CD4-positive, CD25-positive, alpha-beta regulatory T cell (primary cell): ENCODE results near the gene CBLB. TPM values are rescaled to one million over a fixed set of nuclear protein-coding genes. Genes with fewer than 3 reads are reported as not detected.

Experiments
- ATAC-seq, 2 donors: fragments of 150-1000 bp; cut with Tn5 transposase; one replicate each; pipeline ENCODE4 v1.10.0; 2021; ENCODE audit warnings: low read depth in 2 of 2, moderate number of reproducible peaks in 2 of 2, moderate library complexity in 1 of 2
- DNase-seq, 3 donors: peaks; one replicate each; pipeline versions ENCODE4 v3.0.0 to v3.0.0-alpha.2; 2012 to 2022; ENCODE audit warnings: mixed read lengths in 1 of 3
- H3K27ac ChIP-seq: one replicate; pipeline ENCODE4 v1.7.0; 2013; ENCODE audit warnings: mild to moderate bottlenecking, low read length; ENCODE audit not compliant: insufficient read depth, poor library complexity, severe bottlenecking
- H3K27me3 ChIP-seq: one replicate; pipeline ENCODE4 v1.7.0; 2013; ENCODE audit warnings: low read length; ENCODE audit not compliant: control insufficient read depth, insufficient read depth
- H3K36me3 ChIP-seq: one replicate; pipeline ENCODE4 v1.7.0; 2013; ENCODE audit warnings: mild to moderate bottlenecking, low read length, moderate library complexity; ENCODE audit not compliant: control insufficient read depth, insufficient read depth
- H3K4me1 ChIP-seq: 2 replicates; pipeline ENCODE4 v1.7.0; 2013; ENCODE audit warnings: mild to moderate bottlenecking, low read length; ENCODE audit not compliant: insufficient read depth, control insufficient read depth, poor library complexity, severe bottlenecking
- H3K4me3 ChIP-seq: one replicate; pipeline ENCODE4 v1.7.0; 2013; ENCODE audit warnings: low read depth, mild to moderate bottlenecking, low read length, moderate library complexity
- H3K9me3 ChIP-seq, 2 experiments: 1 replicate in 1 of 2; 2 replicates in 1 of 2; pipeline ENCODE4 v1.7.0; 2013; ENCODE audit warnings: low read length in 2 of 2, mild to moderate bottlenecking in 1 of 2, moderate library complexity in 1 of 2; ENCODE audit not compliant: control insufficient read depth in 2 of 2
- H3K27ac Mint-ChIP-seq, 3 donors: one replicate each; pipeline ENCODE4 v1.8.0; 2020 to 2022; ENCODE audit warnings: mild to moderate bottlenecking in 3 of 3, mixed read lengths in 3 of 3, moderate library complexity in 2 of 3
- H3K27me3 Mint-ChIP-seq: one replicate; pipeline ENCODE4 v1.8.0; 2022; ENCODE audit warnings: mild to moderate bottlenecking, mixed read lengths
- H3K36me3 Mint-ChIP-seq: one replicate; pipeline ENCODE4 v1.8.0; 2020; ENCODE audit warnings: mixed read lengths
- H3K4me1 Mint-ChIP-seq, 4 donors: one replicate each; pipeline ENCODE4 v1.8.0; 2020 to 2022; ENCODE audit warnings: mixed read lengths in 4 of 4, mild to moderate bottlenecking in 1 of 4
- H3K4me3 Mint-ChIP-seq, 4 donors: one replicate each; pipeline ENCODE4 v1.8.0; 2020 to 2022; ENCODE audit warnings: mild to moderate bottlenecking in 4 of 4, mixed read lengths in 4 of 4, moderate library complexity in 3 of 4
- H3K9me3 Mint-ChIP-seq, 7 donors: one replicate each; pipeline ENCODE4 v1.8.0; 2020 to 2022; ENCODE audit warnings: mixed read lengths in 7 of 7, mild to moderate bottlenecking in 3 of 7, moderate library complexity in 2 of 7
- polyA plus RNA-seq, 4 donors: library from polyadenylated mRNA; unstranded; fragments of 300-500 nt; fragmentation: Illumina TruSeq; gene quantifications; one replicate each; pipeline ENCODE4 v1.2.3, GENCODE V29; 2021
- total RNA-seq: library from RNA; stranded (reverse); gene quantifications from one replicate; pipeline ENCODE4 v1.2.3, GENCODE V29; 2022

Gene CBLB
- total and polyA plus RNA-seq, 5 donors from 2014 or later = 23.9 to 83.1 (median 34.8) TPM

DNA sequence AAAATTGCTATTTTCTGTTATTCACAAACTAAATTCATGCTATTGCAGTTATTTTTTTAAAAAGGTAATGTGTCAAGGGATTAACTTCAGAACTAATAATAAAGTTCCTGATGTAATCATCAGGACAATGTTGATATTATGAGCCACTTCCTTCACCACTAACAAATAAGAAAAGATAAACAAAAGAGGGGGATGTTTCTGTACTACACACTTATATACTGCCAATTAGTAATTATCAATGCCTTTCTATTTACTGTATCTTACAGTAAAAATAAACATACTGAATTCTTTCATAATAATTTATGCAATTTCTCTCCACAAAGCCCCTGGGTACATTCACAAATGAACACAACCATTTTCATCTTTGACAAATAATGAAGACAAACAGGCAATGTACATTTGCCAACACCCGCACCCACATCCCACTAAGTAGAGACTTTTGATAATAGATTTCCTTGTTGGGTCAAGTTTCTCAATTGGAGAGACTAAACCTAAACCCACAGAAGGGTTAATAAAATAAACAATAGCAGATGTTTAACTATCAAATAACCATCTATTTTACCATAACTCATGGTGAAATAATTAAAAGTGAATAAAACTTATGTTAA is 3.7 kb downstream of the CBLB start:
- Histone ChIP-seq H3K4me3 (peak overlapping the region; percentile 33), H3K27me3 (no peaks in the 10 kb centered on the region), H3K9me3 (no peaks in the 10 kb centered on the region), H3K36me3 (peaks cover 32% of the 10 kb centered on the region), H3K4me1 (peaks cover 48% of the 10 kb centered on the region), H3K27ac (no peak overlapping the region)
- Mint-ChIP-seq H3K27ac (peak overlapping the region in 1 of 3 donors; percentile 2), H3K36me3 (peaks cover 18% of the 10 kb centered on the region), H3K4me1 (peaks cover 29 to 58% (median 43%) of the 10 kb centered on the region in 4 donors), H3K27me3 (no peaks in the 10 kb centered on the region), H3K9me3 (peaks cover 0 to 2% (median 0%) of the 10 kb centered on the region in 7 donors), H3K4me3 (peak overlapping the region; percentile 24 to 98 (median 56))
- DNase-seq (no peak), ATAC-seq (no peak)

DNA sequence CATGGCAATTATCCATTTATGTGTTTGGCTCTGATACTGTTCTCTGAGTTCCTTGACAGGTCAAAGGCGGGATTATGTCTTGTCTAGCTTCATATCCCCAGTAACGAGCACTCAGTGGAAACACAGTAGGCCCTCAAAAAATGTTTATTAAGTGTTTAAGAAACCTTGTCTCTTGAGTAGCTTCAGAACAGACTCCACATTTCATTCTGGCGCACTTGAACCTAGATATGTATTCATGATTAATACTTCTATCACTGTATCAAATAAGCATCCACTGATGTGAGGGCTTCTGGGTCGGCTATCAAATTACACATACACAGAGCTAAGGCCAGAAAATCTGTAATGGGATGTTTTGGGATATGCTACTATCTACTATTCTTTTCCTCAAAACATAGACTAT is 4.6 kb downstream of the CBLB start:
- H3K4me1 ChIP-seq = peaks cover 39% of the 10 kb centered on the region
- peaks cover 0 to 2% (median 0%) of the 10 kb centered on the region in 7 donors for H3K9me3 Mint-ChIP-seq

DNA sequence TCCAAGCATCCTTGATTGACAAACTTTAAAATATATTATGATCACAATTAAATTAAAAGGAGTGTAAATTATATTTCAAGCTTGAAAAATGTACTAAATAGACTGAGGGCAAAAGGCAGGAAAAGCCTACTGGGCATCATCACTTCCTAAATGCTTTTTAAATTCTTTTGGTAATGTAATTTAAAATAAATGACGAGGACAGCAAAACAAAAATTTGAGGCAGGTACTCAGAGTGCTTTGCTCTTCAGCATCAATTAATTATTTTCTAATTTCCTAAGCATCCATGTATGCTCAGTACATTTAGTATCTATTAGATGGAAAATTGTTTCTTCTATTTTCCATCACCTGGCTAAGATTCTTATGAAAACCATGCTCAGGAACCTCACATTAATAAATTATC is 5.2 kb downstream of the CBLB start:
- Mint-ChIP-seq H3K36me3 (peaks cover 26% of the 10 kb centered on the region), H3K27me3 (no peaks in the 10 kb centered on the region), H3K27ac (no peak overlapping the region), H3K4me3 (peak overlapping the region in 2 of 4 donors; percentile 33 to 98), H3K9me3 (peaks cover 0 to 2% (median 0%) of the 10 kb centered on the region in 7 donors), H3K4me1 (peaks cover 23 to 50% (median 41%) of the 10 kb centered on the region in 4 donors)
- peak overlapping the region; percentile 33 for H3K4me3 ChIP-seq
- H3K4me1 ChIP-seq = peaks cover 37% of the 10 kb centered on the region
- no peaks in the 10 kb centered on the region for H3K27me3 ChIP-seq
- H3K9me3 ChIP-seq = no peaks in the 10 kb centered on the region
- H3K36me3 ChIP-seq = peaks cover 40% of the 10 kb centered on the region
- ATAC-seq = no peak
- H3K27ac ChIP-seq = no peak overlapping the region
- no peak for DNase-seq

More for the DNA sequence above, 4.6 kb downstream of the CBLB start:
- peak overlapping the region; percentile 33 for H3K4me3 ChIP-seq
- Mint-ChIP-seq H3K27ac (peak overlapping the region in 1 of 3 donors; percentile 2), H3K4me1 (peaks cover 26 to 50% (median 41%) of the 10 kb centered on the region in 4 donors), H3K27me3 (no peaks in the 10 kb centered on the region), H3K36me3 (peaks cover 23% of the 10 kb centered on the region), H3K4me3 (peak overlapping the region in 3 of 4 donors; percentile 34 to 98 (median 74))
- H3K27ac ChIP-seq = no peak overlapping the region
- DNase-seq = no peak
- no peaks in the 10 kb centered on the region for H3K27me3 ChIP-seq
- H3K36me3 ChIP-seq = peaks cover 36% of the 10 kb centered on the region
- no peak for ATAC-seq
- H3K9me3 ChIP-seq = no peaks in the 10 kb centered on the region

DNA sequence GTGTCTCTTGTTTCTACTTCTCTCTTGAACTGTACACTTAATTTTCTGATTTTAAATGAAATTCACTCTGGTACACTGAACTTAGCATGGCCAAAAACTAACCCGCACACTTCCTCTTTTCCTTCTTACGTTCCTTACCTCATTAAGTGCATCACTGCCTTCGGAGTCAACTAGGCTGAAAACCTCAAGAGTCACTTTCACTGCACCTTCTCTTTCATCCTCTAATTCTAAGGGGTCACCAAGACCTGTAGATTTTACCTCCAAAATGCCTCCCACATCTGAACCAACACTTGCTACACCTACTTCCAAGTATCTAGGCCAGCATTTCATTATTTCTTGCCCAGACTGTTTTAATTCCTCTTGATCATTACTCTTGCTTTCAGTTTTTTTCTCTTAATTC is 6.6 kb downstream of the CBLB start:
- Histone ChIP-seq H3K4me1 (peaks cover 34% of the 10 kb centered on the region), H3K4me3 (peak overlapping the region; percentile 45), H3K9me3 (no peaks in the 10 kb centered on the region), H3K27ac (no peak overlapping the region), H3K36me3 (peaks cover 40% of the 10 kb centered on the region), H3K27me3 (no peaks in the 10 kb centered on the region)
- H3K36me3 Mint-ChIP-seq = peaks cover 32% of the 10 kb centered on the region
- DNase-seq (no peak), ATAC-seq (peak in 1 of 2 donors; percentile 17)
- no peaks in the 10 kb centered on the region for H3K27me3 Mint-ChIP-seq
- H3K4me1 Mint-ChIP-seq = peaks cover 31 to 52% (median 44%) of the 10 kb centered on the region in 4 donors
- no peak overlapping the region for H3K27ac Mint-ChIP-seq
- H3K9me3 Mint-ChIP-seq = peaks cover 0 to 1% (median 0%) of the 10 kb centered on the region in 7 donors
- no peak overlapping the region for H3K4me3 Mint-ChIP-seq

GRCh38 chr3:105860641-105861040 is 8.2 kb downstream of the CBLB start:
- ATAC-seq (no peak), DNase-seq (no peak)
- Histone ChIP-seq H3K27ac (no peak overlapping the region), H3K4me3 (peak overlapping the region; percentile 23), H3K4me1 (peaks cover 19% of the 10 kb centered on the region), H3K27me3 (no peaks in the 10 kb centered on the region), H3K9me3 (no peaks in the 10 kb centered on the region), H3K36me3 (peaks cover 46% of the 10 kb centered on the region)
- H3K27ac Mint-ChIP-seq = no peak overlapping the region
- no peak overlapping the region for H3K4me3 Mint-ChIP-seq
- no peaks in the 10 kb centered on the region for H3K27me3 Mint-ChIP-seq
- H3K9me3 Mint-ChIP-seq = peaks cover 0 to 1% (median 0%) of the 10 kb centered on the region in 7 donors
- H3K36me3 Mint-ChIP-seq = peaks cover 25% of the 10 kb centered on the region
- peaks cover 29 to 45% (median 36%) of the 10 kb centered on the region in 4 donors for H3K4me1 Mint-ChIP-seq

DNA sequence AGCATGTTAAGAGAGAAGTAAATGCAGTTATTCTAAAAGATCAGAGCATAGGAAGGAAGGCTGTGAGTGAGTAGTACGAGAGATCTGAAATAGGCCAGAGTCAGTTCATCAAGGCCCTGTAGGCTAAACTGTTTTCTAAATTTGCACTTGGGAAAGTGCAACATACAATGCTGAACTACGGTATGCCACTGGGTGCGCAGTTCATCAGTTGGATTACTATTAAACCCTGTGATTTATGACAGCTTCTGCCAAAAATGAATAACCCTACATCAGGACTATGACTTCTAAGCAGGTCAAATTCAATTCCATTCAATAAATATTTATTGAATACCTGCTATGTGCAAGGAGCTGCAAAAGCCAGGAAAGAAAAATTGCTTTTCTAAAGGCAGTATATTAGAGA is 10.8 kb downstream of the CBLB start:
- DNase-seq = no peak
- H3K36me3 Mint-ChIP-seq = peaks cover 28% of the 10 kb centered on the region
- Histone ChIP-seq H3K4me1 (peaks cover 11% of the 10 kb centered on the region), H3K36me3 (peaks cover 55% of the 10 kb centered on the region), H3K9me3 (no peaks in the 10 kb centered on the region), H3K4me3 (no peak overlapping the region), H3K27me3 (no peaks in the 10 kb centered on the region), H3K27ac (no peak overlapping the region)
- peak overlapping the region in 2 of 3 donors; percentile 1 to 8 for H3K27ac Mint-ChIP-seq
- peaks cover 14 to 36% (median 27%) of the 10 kb centered on the region in 4 donors for H3K4me1 Mint-ChIP-seq
- peak overlapping the region in 1 of 4 donors; percentile 3 for H3K4me3 Mint-ChIP-seq
- no peaks in the 10 kb centered on the region for H3K27me3 Mint-ChIP-seq
- ATAC-seq = no peak
- peaks cover 0 to 1% (median 0%) of the 10 kb centered on the region in 7 donors for H3K9me3 Mint-ChIP-seq

DNA sequence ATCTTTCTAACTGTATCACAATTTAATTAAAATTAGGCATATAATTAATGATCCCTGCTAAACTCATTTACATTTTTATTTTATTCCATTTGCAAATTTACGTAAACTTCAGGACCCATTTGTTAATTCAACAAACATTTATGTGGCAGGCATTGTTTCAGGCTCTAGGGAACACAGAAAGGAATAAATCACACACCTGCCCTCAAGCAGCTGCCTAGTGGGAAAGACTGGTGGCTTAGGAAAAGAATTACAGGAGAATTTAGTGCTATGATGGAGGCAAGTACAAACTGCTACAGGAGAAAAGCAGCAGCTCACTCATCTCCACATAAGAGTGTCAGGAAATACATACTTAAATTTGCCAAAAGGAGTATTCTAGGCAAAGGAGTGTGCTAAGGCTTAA is 11.2 kb downstream of the CBLB start:
- peak overlapping the region; percentile 5 for H3K27ac ChIP-seq
- Mint-ChIP-seq H3K4me3 (peak overlapping the region in 1 of 4 donors; percentile 3), H3K4me1 (peaks cover 14 to 36% (median 27%) of the 10 kb centered on the region in 4 donors), H3K9me3 (peaks cover 0 to 1% (median 0%) of the 10 kb centered on the region in 7 donors), H3K27ac (peak overlapping the region in 2 of 3 donors; percentile 1 to 8), H3K36me3 (peaks cover 30% of the 10 kb centered on the region), H3K27me3 (no peaks in the 10 kb centered on the region)
- DNase-seq (no peak), ATAC-seq (no peak)
- peaks cover 11% of the 10 kb centered on the region for H3K4me1 ChIP-seq
- H3K27me3 ChIP-seq = no peaks in the 10 kb centered on the region
- H3K36me3 ChIP-seq = peaks cover 54% of the 10 kb centered on the region
- no peaks in the 10 kb centered on the region for H3K9me3 ChIP-seq
- no peak overlapping the region for H3K4me3 ChIP-seq

DNA sequence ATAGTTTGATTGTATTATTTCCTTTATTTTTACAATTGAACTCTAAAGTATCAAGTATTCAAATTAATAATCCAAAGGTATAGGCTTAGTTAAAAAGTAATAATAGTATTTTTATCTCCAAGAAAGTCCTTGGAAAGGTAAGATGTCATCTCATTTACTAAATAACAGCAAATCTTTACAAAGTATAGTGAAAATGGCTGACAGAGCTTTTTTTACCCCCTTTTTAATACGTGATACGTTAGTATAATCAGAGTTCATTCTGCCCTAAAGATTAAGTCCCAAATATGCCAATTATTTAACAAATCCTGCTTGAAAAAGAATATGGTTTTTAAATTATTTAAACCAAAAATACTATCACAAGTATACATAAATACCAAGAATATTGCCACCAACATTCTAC is 12.2 kb downstream of the CBLB start:
- DNase-seq (no peak), ATAC-seq (no peak)
- Histone ChIP-seq H3K4me1 (peaks cover 4% of the 10 kb centered on the region), H3K27me3 (no peaks in the 10 kb centered on the region), H3K36me3 (peaks cover 56% of the 10 kb centered on the region), H3K9me3 (no peaks in the 10 kb centered on the region), H3K27ac (no peak overlapping the region), H3K4me3 (no peak overlapping the region)
- peaks cover 30% of the 10 kb centered on the region for H3K36me3 Mint-ChIP-seq
- no peaks in the 10 kb centered on the region for H3K27me3 Mint-ChIP-seq
- H3K4me3 Mint-ChIP-seq = no peak overlapping the region
- peaks cover 14 to 36% (median 27%) of the 10 kb centered on the region in 4 donors for H3K4me1 Mint-ChIP-seq
- no peak overlapping the region for H3K27ac Mint-ChIP-seq
- H3K9me3 Mint-ChIP-seq = peaks cover 0 to 1% (median 0%) of the 10 kb centered on the region in 7 donors
